Rectal smooth muscle tissue (tissue), 1 donor: Measurements from ENCODE around the gene CACNA1G.

ENCODE experiments used
- H3K27ac ChIP-seq: one replicate; pipeline ENCODE4 v1.7.0; 2013; ENCODE audit warnings: low read depth, low read length, inconsistent platforms
- H3K27me3 ChIP-seq: one replicate; pipeline ENCODE4 v1.7.0; 2013; ENCODE audit warnings: low read length; ENCODE audit not compliant: control insufficient read depth, insufficient read depth
- H3K36me3 ChIP-seq: one replicate; pipeline ENCODE4 v1.7.0; 2013; ENCODE audit warnings: low read length; ENCODE audit not compliant: control insufficient read depth, insufficient read depth
- H3K4me1 ChIP-seq: one replicate; pipeline ENCODE4 v1.7.0; 2013; ENCODE audit warnings: low read length; ENCODE audit not compliant: control insufficient read depth, insufficient read depth
- H3K4me3 ChIP-seq: one replicate; pipeline ENCODE4 v1.7.0; 2013; ENCODE audit warnings: low read length
- H3K9ac ChIP-seq: one replicate; pipeline ENCODE4 v1.7.0; 2013; ENCODE audit warnings: low read length

CACNA1G gene

GRCh38 chr17:50578173-50578572 lies 17.7 kb downstream of the CACNA1G start:
- Histone ChIP-seq H3K4me3 (no peak overlapping the region), H3K4me1 (no peaks in the 10 kb centered on the region), H3K27ac (no peak overlapping the region), H3K9ac (no peak overlapping the region), H3K27me3 (no peaks in the 10 kb centered on the region), H3K36me3 (no peaks in the 10 kb centered on the region)

- no peak overlapping the region for H3K9ac ChIP-seq
- H3K36me3 ChIP-seq: no peaks in the 10 kb centered on the region
- H3K4me3 ChIP-seq: no peak overlapping the region
- H3K4me1 ChIP-seq: no peaks in the 10 kb centered on the region
- H3K27ac ChIP-seq: no peak overlapping the region
- no peaks in the 10 kb centered on the region for H3K27me3 ChIP-seq
Measured at GRCh38 chr17:50579399-50579798, 18.9 kb downstream of the CACNA1G start.

- H3K36me3 ChIP-seq: no peaks in the 10 kb centered on the region
Measured at GRCh38 chr17:50580646-50581045, 20.1 kb downstream of the CACNA1G start.

GRCh38 chr17:50581316-50581715 lies 20.8 kb downstream of the CACNA1G start:
- no peaks in the 10 kb centered on the region for H3K4me1 ChIP-seq
- H3K36me3 ChIP-seq: no peaks in the 10 kb centered on the region
- H3K27ac ChIP-seq: no peak overlapping the region
- no peak overlapping the region for H3K9ac ChIP-seq
- H3K27me3 ChIP-seq: no peaks in the 10 kb centered on the region
- no peak overlapping the region for H3K4me3 ChIP-seq

More at GRCh38 chr17:50580646-50581045, 20.1 kb downstream of the CACNA1G start:
- Histone ChIP-seq H3K9ac (no peak overlapping the region), H3K27me3 (no peaks in the 10 kb centered on the region), H3K27ac (no peak overlapping the region), H3K4me1 (no peaks in the 10 kb centered on the region), H3K4me3 (no peak overlapping the region)

- Histone ChIP-seq H3K4me3 (no peak overlapping the region), H3K27ac (no peak overlapping the region), H3K36me3 (no peaks in the 10 kb centered on the region), H3K27me3 (no peaks in the 10 kb centered on the region), H3K9ac (no peak overlapping the region), H3K4me1 (no peaks in the 10 kb centered on the region)
Measured at GRCh38 chr17:50582741-50583140, 22.2 kb downstream of the CACNA1G start.

GRCh38 chr17:50583641-50584040 lies 23.1 kb downstream of the CACNA1G start:
- H3K27ac ChIP-seq: no peak overlapping the region
- H3K36me3 ChIP-seq: no peaks in the 10 kb centered on the region
- H3K4me3 ChIP-seq: no peak overlapping the region
- H3K4me1 ChIP-seq: peaks cover 1% of the 10 kb centered on the region
- H3K9ac ChIP-seq: no peak overlapping the region
- H3K27me3 ChIP-seq: no peaks in the 10 kb centered on the region

- H3K27me3 ChIP-seq: no peaks in the 10 kb centered on the region
- H3K27ac ChIP-seq: no peak overlapping the region
- peaks cover 6% of the 10 kb centered on the region for H3K4me1 ChIP-seq
- H3K36me3 ChIP-seq: no peaks in the 10 kb centered on the region
- H3K4me3 ChIP-seq: no peak overlapping the region
- no peak overlapping the region for H3K9ac ChIP-seq
Measured at GRCh38 chr17:50584116-50584515, 23.6 kb downstream of the CACNA1G start.

- Histone ChIP-seq H3K27me3 (no peaks in the 10 kb centered on the region), H3K4me3 (no peak overlapping the region), H3K4me1 (peaks cover 11% of the 10 kb centered on the region), H3K36me3 (no peaks in the 10 kb centered on the region), H3K27ac (no peak overlapping the region), H3K9ac (no peak overlapping the region)
Measured at GRCh38 chr17:50584749-50585148, 24.2 kb downstream of the CACNA1G start.

GRCh38 chr17:50585346-50585745 lies 24.8 kb downstream of the CACNA1G start:
- Histone ChIP-seq H3K36me3 (no peaks in the 10 kb centered on the region), H3K9ac (no peak overlapping the region), H3K4me3 (no peak overlapping the region), H3K4me1 (peaks cover 11% of the 10 kb centered on the region), H3K27ac (no peak overlapping the region), H3K27me3 (no peaks in the 10 kb centered on the region)

- no peak overlapping the region for H3K27ac ChIP-seq
- H3K9ac ChIP-seq: no peak overlapping the region
- H3K4me1 ChIP-seq: peaks cover 11% of the 10 kb centered on the region
- no peaks in the 10 kb centered on the region for H3K27me3 ChIP-seq
- H3K36me3 ChIP-seq: no peaks in the 10 kb centered on the region
- no peak overlapping the region for H3K4me3 ChIP-seq
Measured at GRCh38 chr17:50585891-50586290, 25.4 kb downstream of the CACNA1G start.

GRCh38 chr17:50586421-50587247 lies 26.1 kb downstream of the CACNA1G start:
- Histone ChIP-seq H3K36me3 (no peaks in the 10 kb centered on the region), H3K4me3 (no peak overlapping the region), H3K27me3 (no peaks in the 10 kb centered on the region), H3K9ac (no peak overlapping the region), H3K4me1 (peaks cover 11% of the 10 kb centered on the region), H3K27ac (no peak overlapping the region)

- Histone ChIP-seq H3K4me1 (peaks cover 11% of the 10 kb centered on the region), H3K36me3 (no peaks in the 10 kb centered on the region), H3K9ac (no peak overlapping the region), H3K27ac (no peak overlapping the region), H3K4me3 (no peak overlapping the region), H3K27me3 (no peaks in the 10 kb centered on the region)
Measured at GRCh38 chr17:50587571-50587970, 27.1 kb downstream of the CACNA1G start.

- Histone ChIP-seq H3K4me1 (peaks cover 11% of the 10 kb centered on the region), H3K27me3 (no peaks in the 10 kb centered on the region), H3K27ac (no peak overlapping the region), H3K4me3 (no peak overlapping the region), H3K9ac (no peak overlapping the region), H3K36me3 (no peaks in the 10 kb centered on the region)
Measured at GRCh38 chr17:50588391-50589049, 28.0 kb downstream of the CACNA1G start.
